Ecto neural progenitor cell (in vitro differentiated cells): ENCODE results near the gene RAB8B.

Experiments used
- DNase-seq: peaks from one replicate; pipeline ENCODE4 v3.0.0-alpha.2; 2018; ENCODE audit warnings: low spot score

The RAB8B gene

GRCh38 chr15:63313825-63314224 is 124.4 kb downstream of the RAB8B start:
- no peak for DNase-seq

GRCh38 chr15:63314409-63314808 is 125.0 kb downstream of the RAB8B start:
- DNase-seq, result no peak
